OCI-LY7 (cell line): ENCODE data around the gene RPS6KA5. TPM values are rescaled to one million over a fixed set of nuclear protein-coding genes. Genes with fewer than 3 reads are reported as not detected.
"Not testable (repeated sequence)": the region's sequence is repeated elsewhere in the genome, so short reads cannot be mapped to it uniquely, and the experiment has no call there.

Experiments
- BruUV-seq: library from RNA; stranded (reverse); fragments of 400-500 nt; replicated peaks from 2 replicates; lab custom pipeline; 2021; lab: Mats Ljungman, UMichigan
- CTCF ChIA-PET: fragments of 300-600 bp; sonication (Branson Sonifier 250); formaldehyde crosslinking; loops from one replicate; lab custom pipeline; 2022; ENCODE audit warnings: antibody characterized with exemption; ENCODE audit not compliant: unreplicated experiment; lab: Charles Lee
- POLR2A ChIA-PET: fragments of 300-600 bp; sonication (Branson Sonifier 250); formaldehyde crosslinking; loops from one replicate; lab custom pipeline; 2022; ENCODE audit warnings: antibody characterized with exemption; lab: Charles Lee
- DNase-seq: peaks from one replicate; pipeline ENCODE4 v3.0.0-alpha.2; 2015; ENCODE audit warnings: low spot score
- H2AFZ ChIP-seq: fragments of 200-600 bp; sonication (generic), shearing (Covaris generic); 2 replicates; pipeline ENCODE4 v1.6.1; 2014; ENCODE audit warnings: mild to moderate bottlenecking, antibody characterized with exemption, low read length, moderate library complexity
- H3K27ac ChIP-seq: fragments of 200-600 bp; sonication (generic); 2 replicates; pipeline ENCODE4 v1.5.1; 2014; ENCODE audit warnings: mixed run types, low read depth, mild to moderate bottlenecking, moderate library complexity, low read length, inconsistent platforms; ENCODE audit not compliant: poor library complexity, severe bottlenecking
- H3K36me3 ChIP-seq: fragments of 200-600 bp; sonication (generic); 2 replicates; pipeline ENCODE4 v1.6.1; 2014; ENCODE audit warnings: mild to moderate bottlenecking, antibody characterized with exemption, low read length, moderate library complexity, mixed read lengths; ENCODE audit not compliant: insufficient read depth
- H3K4me1 ChIP-seq: fragments of 200-600 bp; sonication (generic); 2 replicates; pipeline ENCODE4 v1.5.1; 2014; ENCODE audit warnings: mild to moderate bottlenecking, low read length; ENCODE audit not compliant: insufficient read depth, poor library complexity, severe bottlenecking
- H3K4me2 ChIP-seq: fragments of 200-600 bp; sonication (generic); 2 replicates; pipeline ENCODE4 v1.6.1; 2014; ENCODE audit warnings: mild to moderate bottlenecking, low read length
- H3K4me3 ChIP-seq: fragments of 200-600 bp; sonication (generic); 2 replicates; pipeline ENCODE4 v1.5.1; 2014; ENCODE audit warnings: mild to moderate bottlenecking, low read depth, low read length; ENCODE audit not compliant: poor library complexity, severe bottlenecking
- H3K79me2 ChIP-seq: fragments of 200-600 bp; sonication (generic); 2 replicates; pipeline ENCODE4 v1.6.1; 2016; ENCODE audit warnings: low read depth, mild to moderate bottlenecking, low read length, moderate library complexity, mixed read lengths; ENCODE audit not compliant: insufficient read depth
- H3K9me2 ChIP-seq: fragments of 200-600 bp; sonication (generic); 2 replicates; pipeline ENCODE4 v1.6.1; 2016; ENCODE audit warnings: mild to moderate bottlenecking, low read length, mixed read lengths; ENCODE audit not compliant: insufficient read depth
- H3K9me3 ChIP-seq: fragments of 200-600 bp; sonication (generic); 2 replicates; pipeline ENCODE4 v1.6.1; 2014; ENCODE audit warnings: mild to moderate bottlenecking, mixed run types, low read length, mixed read lengths
- H4K20me1 ChIP-seq: fragments of 200-600 bp; sonication (generic); 2 replicates; pipeline ENCODE4 v1.6.1; 2014; ENCODE audit warnings: mild to moderate bottlenecking, antibody characterized with exemption, low read length, moderate library complexity, mixed read lengths; ENCODE audit not compliant: insufficient read depth
- CTCF ChIP-seq: fragments of 200-600 bp; sonication (generic); conservative IDR thresholded peaks from 2 replicates; pipeline ENCODE4 v1.5.1; 2014; ENCODE audit warnings: mild to moderate bottlenecking, antibody characterized with exemption, low read length, moderate library complexity, mixed read lengths
- EZH2phosphoT487 ChIP-seq: fragments of 200-600 bp; sonication (generic); IDR thresholded peaks from 2 replicates; pipeline ENCODE4 v1.6.1; 2018; ENCODE audit warnings: low read depth, borderline replicate concordance, mild to moderate bottlenecking, mixed run types, antibody characterized with exemption, low read length, moderate library complexity, mixed read lengths
- intact Hi-C: fragments of 100-400 bp; cut with micrococcal nuclease; formaldehyde crosslinking; loops from one replicate; pipeline ENCODE4 v1.10.0; 2022; ENCODE audit not compliant: unreplicated experiment
- total RNA-seq, 2 experiments: library from RNA; depleted of rRNA in 1 of 2; stranded (reverse); fragments of >200 nt in 1 of 2; shearing (Covaris generic) in 1 of 2; gene quantifications; 2 replicates each; pipeline ENCODE4 v1.2.3, GENCODE V29; 2014 to 2022

RPS6KA5 gene
- total RNA-seq, 2 experiments from 2014 or later = 9.6 to 12.7 TPM

- H3K79me2 ChIP-seq = no peaks in the 10 kb centered on the region
- H3K36me3 ChIP-seq = no peaks in the 10 kb centered on the region
- H3K9me2 ChIP-seq = no peaks in the 10 kb centered on the region
- CTCF ChIA-PET = no interaction called here
- BruUV-seq = no TSS peak
- H3K27ac ChIP-seq = no peak overlapping the region
- no peak for DNase-seq
- 0 out of 2 replicates have a peak, but pooled peaks cover 13% of the 10 kb centered on the region for H3K9me3 ChIP-seq
- no peaks in the 10 kb centered on the region for H3K4me1 ChIP-seq
- POLR2A ChIA-PET = no interaction called here
- TF ChIP-seq CTCF (no peak), EZH2phosphoT487 (no peak)
- no peak overlapping the region for H3K4me3 ChIP-seq
- intact Hi-C loops = no loop called here
- H2AFZ ChIP-seq = no peak overlapping the region
- no peak overlapping the region for H3K4me2 ChIP-seq
- no peaks in the 10 kb centered on the region for H4K20me1 ChIP-seq
Measured at GRCh38 chr14:90956273-90956672, 104.2 kb downstream of the RPS6KA5 start.

GRCh38 chr14:90953643-90954042 lies 106.8 kb downstream of the RPS6KA5 start:
- BruUV-seq, H3K9me2 ChIP-seq, H4K20me1 ChIP-seq, POLR2A ChIA-PET, H3K4me1 ChIP-seq, H3K4me2 ChIP-seq, CTCF ChIA-PET, DNase-seq, H2AFZ ChIP-seq, H3K79me2 ChIP-seq, H3K27ac ChIP-seq, H3K36me3 ChIP-seq, intact Hi-C loops, H3K4me3 ChIP-seq: not testable (repeated sequence)
- H3K9me3 ChIP-seq = 0 out of 2 replicates have a peak, but pooled peaks cover 13% of the 10 kb centered on the region

- ChIA-PET POLR2A (interaction anchor here (0.7 kb wide), 1 partner anchor 506 kb away, joined by 4 read pairs; no protein-coding TSS in a partner anchor), CTCF (no interaction called here)
- Histone ChIP-seq H3K4me3 (no peak overlapping the region), H2AFZ (no peak overlapping the region), H3K4me2 (no peak overlapping the region), H3K9me2 (no peaks in the 10 kb centered on the region), H3K36me3 (peaks cover 9% of the 10 kb centered on the region; the same call in 1 of the 2 replicates), H3K27ac (no peak overlapping the region), H3K4me1 (no peaks in the 10 kb centered on the region), H4K20me1 (no peaks in the 10 kb centered on the region), H3K9me3 (0 out of 2 replicates have a peak, but pooled peaks cover 6% of the 10 kb centered on the region), H3K79me2 (no peaks in the 10 kb centered on the region)
- no peak for DNase-seq
- BruUV-seq = no TSS peak
- TF ChIP-seq CTCF (no peak), EZH2phosphoT487 (no peak)
- intact Hi-C loops = no loop called here
Measured at GRCh38 chr14:90943367-90943766, 117.1 kb downstream of the RPS6KA5 start.
